Omental fat pad (tissue), 4 donors: ENCODE measurements around the gene PROKR1. TPM values are rescaled to one million over a fixed set of nuclear protein-coding genes. Genes with fewer than 3 reads are reported as not detected.

Experiments used
- ATAC-seq: fragments of 150-250 bp; one replicate; pipeline ENCODE4 v1.9.1; 2016; ENCODE audit warnings: mild to moderate bottlenecking, moderate library complexity; ENCODE audit not compliant: low FRiP score
- DNase-seq: peaks from one replicate; pipeline ENCODE4 v3.0.0-alpha.2; 2019; ENCODE audit warnings: low spot score
- total RNA-seq, 4 donors: library from RNA; depleted of rRNA; stranded (reverse); fragments of >200 nt; gene quantifications; one replicate each; pipeline ENCODE4 v1.1.0, GENCODE V29; 2016
- TF ChIP-seq, protein P1 (sequence below), 3 donors: fragments of 450-650 bp; IDR thresholded peaks; one replicate each; pipeline ENCODE4 v1.5.1; 2016 to 2017; ENCODE audit warnings: antibody characterized with exemption in 3 of 3, mild to moderate bottlenecking in 3 of 3, moderate library complexity in 2 of 3

Gene PROKR1
- total RNA-seq, 4 donors from 2014 or later: 0.46 to 3.6 (median 1.3) TPM

DNA sequence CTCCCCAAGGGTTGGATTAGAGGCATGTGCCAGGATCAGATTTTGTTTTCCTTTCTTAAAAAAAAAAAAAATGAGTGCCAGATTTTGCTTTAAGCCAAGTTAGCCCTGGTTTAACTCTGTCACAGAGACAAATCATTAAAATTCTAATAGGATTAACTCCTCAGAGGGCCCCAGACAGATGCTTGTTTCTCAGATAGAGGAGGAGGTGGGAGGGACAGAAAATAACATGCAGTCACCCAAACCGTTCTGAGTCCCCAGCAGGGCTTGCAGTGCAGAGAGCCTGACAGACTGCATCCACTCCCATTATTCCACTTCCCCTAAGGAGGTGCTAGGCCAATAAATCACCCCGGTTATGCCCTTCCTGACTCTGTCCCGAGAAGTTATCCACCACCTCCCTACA lies 6.3 kb upstream of the PROKR1 start:
- DNase-seq (no peak), ATAC-seq (no peak)
- TF ChIP-seq, protein P1, sequence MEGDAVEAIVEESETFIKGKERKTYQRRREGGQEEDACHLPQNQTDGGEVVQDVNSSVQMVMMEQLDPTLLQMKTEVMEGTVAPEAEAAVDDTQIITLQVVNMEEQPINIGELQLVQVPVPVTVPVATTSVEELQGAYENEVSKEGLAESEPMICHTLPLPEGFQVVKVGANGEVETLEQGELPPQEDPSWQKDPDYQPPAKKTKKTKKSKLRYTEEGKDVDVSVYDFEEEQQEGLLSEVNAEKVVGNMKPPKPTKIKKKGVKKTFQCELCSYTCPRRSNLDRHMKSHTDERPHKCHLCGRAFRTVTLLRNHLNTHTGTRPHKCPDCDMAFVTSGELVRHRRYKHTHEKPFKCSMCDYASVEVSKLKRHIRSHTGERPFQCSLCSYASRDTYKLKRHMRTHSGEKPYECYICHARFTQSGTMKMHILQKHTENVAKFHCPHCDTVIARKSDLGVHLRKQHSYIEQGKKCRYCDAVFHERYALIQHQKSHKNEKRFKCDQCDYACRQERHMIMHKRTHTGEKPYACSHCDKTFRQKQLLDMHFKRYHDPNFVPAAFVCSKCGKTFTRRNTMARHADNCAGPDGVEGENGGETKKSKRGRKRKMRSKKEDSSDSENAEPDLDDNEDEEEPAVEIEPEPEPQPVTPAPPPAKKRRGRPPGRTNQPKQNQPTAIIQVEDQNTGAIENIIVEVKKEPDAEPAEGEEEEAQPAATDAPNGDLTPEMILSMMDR (IDR thresholded peaks at IDR 0.05): no peak

DNA sequence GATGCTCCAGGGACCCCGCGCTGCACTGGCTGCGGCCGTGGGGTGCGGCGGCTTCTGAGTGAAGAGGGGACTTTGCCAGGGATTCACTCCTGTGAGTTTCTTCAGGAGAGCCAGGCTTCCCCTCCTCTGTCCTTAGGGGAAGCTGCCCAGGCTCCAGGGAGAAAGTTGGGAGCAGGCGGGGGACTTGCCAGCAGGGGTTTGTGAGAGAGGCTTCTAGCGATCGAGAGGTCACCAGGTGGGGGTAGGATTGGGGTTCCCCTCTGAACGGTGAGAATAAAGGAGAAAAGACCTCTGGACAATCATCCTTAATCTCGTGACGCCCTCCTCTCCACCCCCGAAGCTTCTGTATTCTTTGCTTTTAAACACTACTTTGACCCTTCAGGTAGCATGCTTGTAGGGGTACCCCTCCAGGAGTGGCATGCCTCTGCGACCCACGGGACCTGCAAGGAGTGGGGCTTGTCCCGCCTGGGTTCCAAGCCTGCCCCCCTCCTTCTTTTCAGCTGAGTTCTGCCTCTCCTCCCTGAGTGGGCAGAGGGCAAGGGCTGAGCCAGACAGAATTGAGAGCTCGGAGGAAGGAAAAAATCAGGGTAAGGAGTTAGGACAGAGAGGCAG lies 601 bp downstream of the PROKR1 start:
- ATAC-seq (no peak), DNase-seq (no peak)
- TF ChIP-seq, protein P1 (IDR thresholded peaks at IDR 0.05): no peak

DNA sequence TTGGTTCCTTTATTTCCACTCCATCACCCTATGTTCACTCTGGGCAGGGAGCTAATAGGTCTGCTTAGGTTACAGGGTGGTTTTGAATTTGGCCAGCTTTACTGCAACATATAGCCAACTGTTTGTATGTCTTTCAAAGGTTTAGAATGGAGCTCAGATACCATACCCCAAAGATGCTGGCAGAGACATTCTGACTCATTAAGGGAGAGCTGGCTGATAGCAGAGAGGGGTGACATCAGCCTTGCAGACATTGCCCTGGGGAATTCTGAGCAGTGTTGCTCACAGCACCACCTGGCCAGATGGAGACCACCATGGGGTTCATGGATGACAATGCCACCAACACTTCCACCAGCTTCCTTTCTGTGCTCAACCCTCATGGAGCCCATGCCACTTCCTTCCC lies 2.1 kb downstream of the PROKR1 start:
- ATAC-seq: no peak
- no peak for DNase-seq
- TF ChIP-seq, protein P1 (IDR thresholded peaks at IDR 0.05): no peak

DNA sequence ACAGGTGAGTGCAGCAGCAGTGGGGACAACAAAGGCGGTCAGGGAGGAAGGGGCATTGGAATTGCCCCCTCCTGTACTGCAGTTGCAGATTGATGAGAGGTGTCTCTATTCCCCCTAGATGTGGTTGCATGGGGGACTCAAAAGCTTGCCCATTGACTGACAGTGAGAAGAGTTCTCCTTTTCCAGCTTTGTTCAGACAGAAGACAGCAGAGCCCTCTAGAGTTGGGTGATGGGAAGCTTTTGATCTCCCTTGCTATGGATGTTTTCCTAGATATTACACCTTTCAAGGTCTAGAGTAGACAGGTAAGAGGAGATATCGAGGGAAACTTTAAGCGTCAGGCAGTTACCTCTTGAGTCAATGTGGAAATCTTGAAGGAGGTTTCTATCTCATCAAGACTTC lies 2.9 kb downstream of the PROKR1 start:
- TF ChIP-seq, protein P1 (IDR thresholded peaks at IDR 0.05): no peak
- ATAC-seq: no peak
- no peak for DNase-seq

DNA sequence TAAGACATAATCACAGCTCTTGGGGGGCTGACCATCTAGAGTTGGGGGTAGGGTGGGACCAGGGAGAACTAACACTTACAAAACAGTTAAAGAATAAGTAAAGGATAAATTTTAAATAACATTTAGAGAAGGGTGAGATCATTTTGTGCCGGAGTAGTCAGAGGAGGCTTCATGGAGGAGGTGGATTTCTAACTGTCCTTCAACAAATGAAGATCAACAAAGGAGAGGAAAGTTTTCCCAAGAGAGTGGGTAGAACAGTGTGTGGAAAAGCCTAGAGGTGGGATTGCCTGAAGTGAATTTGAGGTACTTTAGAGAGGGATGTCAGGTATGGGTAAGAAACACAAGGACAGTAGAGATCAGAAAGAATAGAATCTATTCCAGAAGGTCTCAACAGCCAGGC lies 7.3 kb downstream of the PROKR1 start:
- DNase-seq (no peak), ATAC-seq (no peak)
- TF ChIP-seq, protein P1 (IDR thresholded peaks at IDR 0.05): no peak

DNA sequence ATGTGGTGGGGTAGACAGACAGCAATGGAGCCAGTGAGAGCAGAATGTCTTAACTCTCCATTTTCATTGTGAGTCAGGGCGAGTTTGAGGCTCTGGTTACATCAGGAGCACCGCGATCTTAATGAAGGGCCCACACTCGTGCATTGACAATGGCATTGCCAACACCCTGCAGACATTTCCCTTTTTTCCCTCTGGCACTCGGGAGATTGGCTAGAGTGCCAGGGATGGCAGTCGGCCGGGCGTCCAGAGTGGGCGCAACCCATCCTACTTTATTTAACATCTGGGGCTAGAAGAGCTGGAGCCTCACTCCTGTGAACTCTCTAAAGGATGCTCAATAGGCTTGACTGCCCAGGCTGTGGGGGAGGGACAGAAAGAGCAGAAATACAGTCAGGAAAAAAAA lies 9.7 kb downstream of the PROKR1 start:
- TF ChIP-seq, protein P1 (IDR thresholded peaks at IDR 0.05): no peak
- no peak for ATAC-seq
- no peak for DNase-seq

DNA sequence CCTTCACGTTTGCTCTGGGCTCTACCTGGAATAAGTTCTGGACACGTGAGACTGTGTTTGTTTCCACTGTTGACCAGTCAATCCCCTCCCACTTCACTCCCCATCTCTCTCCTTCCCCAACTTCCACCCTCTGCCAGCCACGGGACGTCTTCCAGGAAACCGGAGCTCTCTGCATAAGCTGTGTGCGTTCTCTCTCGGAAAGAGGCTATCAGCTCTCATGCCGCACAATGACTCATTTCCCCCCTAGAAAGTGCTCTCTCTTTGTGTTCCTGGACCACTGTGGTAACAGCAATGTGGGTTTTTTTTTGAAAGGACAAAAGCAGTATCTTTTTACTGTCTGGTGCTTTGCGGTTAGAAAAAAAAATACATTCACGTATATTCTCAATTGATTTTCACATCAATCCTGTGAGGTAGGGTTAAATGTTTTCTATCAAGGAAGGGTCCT lies 10.2 kb downstream of the PROKR1 start:
- peak; percentile 72 for ATAC-seq

More for the DNA sequence above, 10.2 kb downstream of the PROKR1 start:
- no peak for DNase-seq
- TF ChIP-seq, protein P1 (IDR thresholded peaks at IDR 0.05): no peak
